Karpas-422 (cell line): ENCODE data around the gene ST8SIA2. TPM values are rescaled to one million over a fixed set of nuclear protein-coding genes. Genes with fewer than 3 reads are reported as not detected.

ENCODE experiments used
- DNase-seq: peaks from one replicate; pipeline ENCODE4 v3.0.0-alpha.2; 2015
- H2AFZ ChIP-seq: fragments of 200-600 bp; sonication (generic); 2 replicates; pipeline ENCODE4 v1.6.1; 2014; ENCODE audit warnings: antibody characterized with exemption, low read length, mixed read lengths
- H3K27ac ChIP-seq: fragments of 200-600 bp; sonication (generic); 2 replicates; pipeline ENCODE4 v1.5.1; 2014; ENCODE audit warnings: mild to moderate bottlenecking, low read length, moderate library complexity
- H3K27me3 ChIP-seq: fragments of 200-600 bp; sonication (generic); 2 replicates; pipeline ENCODE4 v1.6.1; 2014; ENCODE audit warnings: low read length, mixed read lengths
- H3K36me3 ChIP-seq: fragments of 200-600 bp; sonication (generic); 2 replicates; pipeline ENCODE4 v1.6.1; 2014; ENCODE audit warnings: low read length, mixed read lengths; ENCODE audit not compliant: insufficient read depth
- H3K4me1 ChIP-seq: fragments of 200-600 bp; sonication (generic); 2 replicates; pipeline ENCODE4 v1.6.1; 2014; ENCODE audit warnings: mild to moderate bottlenecking, low read length, mixed read lengths
- H3K4me2 ChIP-seq: fragments of 200-600 bp; sonication (generic); 2 replicates; pipeline ENCODE4 v1.6.1; 2014; ENCODE audit warnings: low read length, low read depth, mild to moderate bottlenecking; ENCODE audit not compliant: poor library complexity, severe bottlenecking
- H3K4me3 ChIP-seq: fragments of 200-600 bp; sonication (generic); 2 replicates; pipeline ENCODE4 v1.5.1; 2014; ENCODE audit warnings: mild to moderate bottlenecking, antibody characterized with exemption, low read length, mixed read lengths
- H3K79me2 ChIP-seq: fragments of 200-600 bp; sonication (generic); 2 replicates; pipeline ENCODE4 v1.6.1; 2014; ENCODE audit warnings: mild to moderate bottlenecking, low read length, mixed read lengths
- H3K9ac ChIP-seq: fragments of 200-600 bp; sonication (generic); 2 replicates; pipeline ENCODE4 v1.6.0; 2014; ENCODE audit warnings: low read length
- H3K9me2 ChIP-seq: fragments of 200-600 bp; sonication (generic), shearing (Covaris generic); replicated peaks from 2 replicates; pipeline ENCODE4 v1.6.0; 2014; ENCODE audit warnings: mild to moderate bottlenecking, low read length, moderate library complexity; ENCODE audit not compliant: insufficient read depth
- H3K9me3 ChIP-seq: fragments of 300-700, 200-600 bp; sonication (generic); 2 replicates; pipeline ENCODE4 v1.6.1; 2014; ENCODE audit warnings: low read length, mixed read lengths
- H4K20me1 ChIP-seq: fragments of 200-600 bp; sonication (generic); 2 replicates; pipeline ENCODE4 v1.6.1; 2014; ENCODE audit warnings: mild to moderate bottlenecking, antibody characterized with exemption, low read length, low read depth; ENCODE audit not compliant: insufficient read depth
- total RNA-seq: library from RNA; depleted of rRNA; stranded (reverse); fragments of >200 nt; shearing (Covaris generic); gene quantifications from 2 replicates; pipeline ENCODE4 v1.2.3, GENCODE V29; 2014; ENCODE audit warnings: low replicate concordance

The ST8SIA2 gene
- total RNA-seq, 1 experiment from 2014 or later = not detected

GRCh38 chr15:92405942-92406341 lies 12.3 kb downstream of the ST8SIA2 start:
- no peak overlapping the region for H3K9ac ChIP-seq
- H3K79me2 ChIP-seq = no peaks in the 10 kb centered on the region
- DNase-seq = no peak
- no peaks in the 10 kb centered on the region for H3K9me2 ChIP-seq
- no peaks in the 10 kb centered on the region for H3K27me3 ChIP-seq
- H2AFZ ChIP-seq = no peak overlapping the region
- no peak overlapping the region for H3K27ac ChIP-seq
- H3K4me1 ChIP-seq = no peaks in the 10 kb centered on the region
- no peak overlapping the region for H3K4me3 ChIP-seq
- H3K9me3 ChIP-seq = no peaks in the 10 kb centered on the region
- no peaks in the 10 kb centered on the region for H3K36me3 ChIP-seq
- H4K20me1 ChIP-seq = no peaks in the 10 kb centered on the region
- H3K4me2 ChIP-seq = no peak overlapping the region

- Histone ChIP-seq H3K27me3 (no peaks in the 10 kb centered on the region), H2AFZ (no peak overlapping the region), H3K4me3 (no peak overlapping the region), H3K9ac (no peak overlapping the region), H3K27ac (no peak overlapping the region), H3K9me3 (no peaks in the 10 kb centered on the region), H3K79me2 (no peaks in the 10 kb centered on the region), H3K4me1 (no peaks in the 10 kb centered on the region), H4K20me1 (no peaks in the 10 kb centered on the region), H3K9me2 (no peaks in the 10 kb centered on the region), H3K4me2 (no peak overlapping the region), H3K36me3 (no peaks in the 10 kb centered on the region)
- DNase-seq = no peak
Measured at GRCh38 chr15:92407321-92407720, 13.6 kb downstream of the ST8SIA2 start.

- Histone ChIP-seq H4K20me1 (no peaks in the 10 kb centered on the region), H3K27ac (no peak overlapping the region), H3K9ac (no peak overlapping the region), H3K9me3 (no peaks in the 10 kb centered on the region), H2AFZ (no peak overlapping the region), H3K36me3 (no peaks in the 10 kb centered on the region), H3K79me2 (no peaks in the 10 kb centered on the region), H3K27me3 (no peaks in the 10 kb centered on the region), H3K4me1 (no peaks in the 10 kb centered on the region), H3K4me2 (no peak overlapping the region), H3K9me2 (no peaks in the 10 kb centered on the region), H3K4me3 (no peak overlapping the region)
- DNase-seq = no peak
Measured at GRCh38 chr15:92407916-92408315, 14.2 kb downstream of the ST8SIA2 start.

- Histone ChIP-seq H3K9me3 (no peaks in the 10 kb centered on the region), H3K27ac (no peak overlapping the region), H3K9ac (no peak overlapping the region), H3K4me3 (no peak overlapping the region), H4K20me1 (no peaks in the 10 kb centered on the region), H3K36me3 (no peaks in the 10 kb centered on the region), H2AFZ (no peak overlapping the region), H3K79me2 (no peaks in the 10 kb centered on the region), H3K4me2 (no peak overlapping the region), H3K27me3 (no peaks in the 10 kb centered on the region), H3K4me1 (no peaks in the 10 kb centered on the region), H3K9me2 (no peaks in the 10 kb centered on the region)
- DNase-seq = no peak
Measured at GRCh38 chr15:92409006-92409405, 15.3 kb downstream of the ST8SIA2 start.

GRCh38 chr15:92409521-92409920 lies 15.8 kb downstream of the ST8SIA2 start:
- no peak overlapping the region for H3K27ac ChIP-seq
- no peaks in the 10 kb centered on the region for H3K27me3 ChIP-seq
- no peaks in the 10 kb centered on the region for H3K9me3 ChIP-seq
- no peaks in the 10 kb centered on the region for H3K79me2 ChIP-seq
- no peaks in the 10 kb centered on the region for H3K4me1 ChIP-seq
- no peak overlapping the region for H3K9ac ChIP-seq
- no peak for DNase-seq
- H3K9me2 ChIP-seq = no peaks in the 10 kb centered on the region
- H4K20me1 ChIP-seq = no peaks in the 10 kb centered on the region
- H3K4me3 ChIP-seq = no peak overlapping the region
- H3K4me2 ChIP-seq = no peak overlapping the region
- no peak overlapping the region for H2AFZ ChIP-seq
- H3K36me3 ChIP-seq = no peaks in the 10 kb centered on the region

GRCh38 chr15:92410537-92410936 lies 16.9 kb downstream of the ST8SIA2 start:
- no peaks in the 10 kb centered on the region for H3K36me3 ChIP-seq
- H3K4me2 ChIP-seq = no peak overlapping the region
- H3K9me3 ChIP-seq = no peaks in the 10 kb centered on the region
- H3K27ac ChIP-seq = no peak overlapping the region
- no peaks in the 10 kb centered on the region; the same call in 1 of the 2 replicates for H4K20me1 ChIP-seq
- no peak overlapping the region for H3K9ac ChIP-seq
- H3K4me3 ChIP-seq = no peak overlapping the region
- no peaks in the 10 kb centered on the region for H3K9me2 ChIP-seq
- H3K27me3 ChIP-seq = no peaks in the 10 kb centered on the region
- no peaks in the 10 kb centered on the region for H3K79me2 ChIP-seq
- no peak overlapping the region for H2AFZ ChIP-seq
- DNase-seq = no peak
- no peaks in the 10 kb centered on the region for H3K4me1 ChIP-seq

GRCh38 chr15:92411256-92411655 lies 17.6 kb downstream of the ST8SIA2 start:
- Histone ChIP-seq H3K27me3 (no peaks in the 10 kb centered on the region), H3K9me2 (no peaks in the 10 kb centered on the region), H3K79me2 (no peaks in the 10 kb centered on the region), H3K27ac (no peak overlapping the region), H3K36me3 (no peaks in the 10 kb centered on the region), H3K9ac (no peak overlapping the region), H3K4me2 (no peak overlapping the region), H3K4me3 (no peak overlapping the region), H3K9me3 (no peaks in the 10 kb centered on the region), H3K4me1 (no peaks in the 10 kb centered on the region), H2AFZ (no peak overlapping the region), H4K20me1 (no peaks in the 10 kb centered on the region; the same call in 1 of the 2 replicates)
- DNase-seq = no peak

GRCh38 chr15:92413510-92413909 lies 19.8 kb downstream of the ST8SIA2 start:
- H3K79me2 ChIP-seq = no peaks in the 10 kb centered on the region
- no peak overlapping the region for H3K27ac ChIP-seq
- H3K27me3 ChIP-seq = no peaks in the 10 kb centered on the region
- no peak overlapping the region for H3K4me3 ChIP-seq
- no peaks in the 10 kb centered on the region for H3K9me3 ChIP-seq
- no peak overlapping the region for H2AFZ ChIP-seq
- no peaks in the 10 kb centered on the region for H3K36me3 ChIP-seq
- H3K4me2 ChIP-seq = no peak overlapping the region
- no peak overlapping the region for H3K9ac ChIP-seq
- no peaks in the 10 kb centered on the region for H3K9me2 ChIP-seq
- peaks cover 8% of the 10 kb centered on the region for H3K4me1 ChIP-seq
- H4K20me1 ChIP-seq = no peaks in the 10 kb centered on the region; the same call in 1 of the 2 replicates
- no peak for DNase-seq
